Type B pancreatic cell (in vitro differentiated cells): ENCODE data around the gene GPX2. TPM values are rescaled to one million over a fixed set of nuclear protein-coding genes. Genes with fewer than 3 reads are reported as not detected.

Source experiments
- DNase-seq: peaks from one replicate; pipeline ENCODE4 v3.0.0; 2021; ENCODE audit warnings: mixed read lengths; ENCODE audit not compliant: unreplicated experiment; ENCODE audit errors: extremely low spot score
- H3K27ac Mint-ChIP-seq: 2 replicates; pipeline ENCODE4 v1.8.0; 2021; ENCODE audit warnings: mild to moderate bottlenecking, mixed read lengths
- H3K27me3 Mint-ChIP-seq: 2 replicates; pipeline ENCODE4 v1.8.0; 2021; ENCODE audit warnings: mixed read lengths
- H3K36me3 Mint-ChIP-seq: 2 replicates; pipeline ENCODE4 v1.8.0; 2021; ENCODE audit warnings: mixed read lengths
- H3K4me1 Mint-ChIP-seq: one replicate; pipeline ENCODE4 v1.8.0; 2021; ENCODE audit warnings: mixed read lengths; ENCODE audit not compliant: unreplicated experiment
- H3K4me3 Mint-ChIP-seq: 2 replicates; pipeline ENCODE4 v1.8.0; 2021; ENCODE audit warnings: mild to moderate bottlenecking, mixed read lengths
- H3K9me3 Mint-ChIP-seq: 2 replicates; pipeline ENCODE4 v1.8.0; 2021; ENCODE audit warnings: mixed read lengths
- CTCF ChIP-seq: fragments of 200-600 bp; sonication (generic); conservative IDR thresholded peaks from 2 replicates; pipeline ENCODE4 v1.5.0; 2021; ENCODE audit warnings: antibody characterized with exemption, mild to moderate bottlenecking
- total RNA-seq: library from RNA; stranded (reverse); gene quantifications from 2 replicates; pipeline ENCODE4 v1.2.1, GENCODE V29; 2021; ENCODE audit warnings: low replicate concordance

Gene GPX2
- total RNA-seq, 1 donor from 2014 or later: 39.2 TPM

- H3K4me3 Mint-ChIP-seq: no peak overlapping the region
- TF ChIP-seq CTCF: no peak
- no peaks in the 10 kb centered on the region for H3K27me3 Mint-ChIP-seq
- peaks cover 30% of the 10 kb centered on the region for H3K4me1 Mint-ChIP-seq
- DNase-seq: no peak
- no peaks in the 10 kb centered on the region for H3K9me3 Mint-ChIP-seq
- H3K27ac Mint-ChIP-seq: peak overlapping the region; percentile 37
- H3K36me3 Mint-ChIP-seq: peaks cover 12% of the 10 kb centered on the region
Measured at GRCh38 chr14:64968167-64968566, 25.6 kb upstream of the GPX2 start.

- DNase-seq: no peak
- TF ChIP-seq CTCF: no peak
- Mint-ChIP-seq H3K4me3 (peak overlapping the region; percentile 67), H3K9me3 (no peaks in the 10 kb centered on the region), H3K4me1 (peaks cover 30% of the 10 kb centered on the region), H3K36me3 (peaks cover 16% of the 10 kb centered on the region), H3K27ac (peak overlapping the region; percentile 74), H3K27me3 (no peaks in the 10 kb centered on the region)
Measured at GRCh38 chr14:64966976-64967375, 24.4 kb upstream of the GPX2 start.

GRCh38 chr14:64965356-64966000 lies 22.9 kb upstream of the GPX2 start:
- peaks cover 16% of the 10 kb centered on the region for H3K36me3 Mint-ChIP-seq
- no peak for TF ChIP-seq CTCF
- peak overlapping the region; percentile 66 for H3K27ac Mint-ChIP-seq
- H3K9me3 Mint-ChIP-seq: no peaks in the 10 kb centered on the region
- no peak for DNase-seq
- peak overlapping the region; percentile 12 for H3K4me3 Mint-ChIP-seq
- H3K4me1 Mint-ChIP-seq: peaks cover 30% of the 10 kb centered on the region
- no peaks in the 10 kb centered on the region for H3K27me3 Mint-ChIP-seq

- TF ChIP-seq CTCF: no peak
- no peaks in the 10 kb centered on the region for H3K27me3 Mint-ChIP-seq
- peaks cover 17% of the 10 kb centered on the region for H3K36me3 Mint-ChIP-seq
- no peaks in the 10 kb centered on the region for H3K9me3 Mint-ChIP-seq
- H3K4me1 Mint-ChIP-seq: peaks cover 32% of the 10 kb centered on the region
- H3K4me3 Mint-ChIP-seq: no peak overlapping the region
- no peak overlapping the region for H3K27ac Mint-ChIP-seq
- no peak for DNase-seq
Measured at GRCh38 chr14:64963611-64964010, 21.1 kb upstream of the GPX2 start.

- TF ChIP-seq CTCF: no peak
- DNase-seq: no peak
- H3K27me3 Mint-ChIP-seq: no peaks in the 10 kb centered on the region
- no peak overlapping the region for H3K4me3 Mint-ChIP-seq
- H3K9me3 Mint-ChIP-seq: no peaks in the 10 kb centered on the region
- H3K36me3 Mint-ChIP-seq: peaks cover 13% of the 10 kb centered on the region
- peaks cover 14% of the 10 kb centered on the region for H3K4me1 Mint-ChIP-seq
- H3K27ac Mint-ChIP-seq: peak overlapping the region; percentile 39
Measured at GRCh38 chr14:64960762-64961276, 18.3 kb upstream of the GPX2 start.
